Measurements from ENCODE around the gene PCYT2.
A peak's percentile ranks its signal among the peaks of the same experiment; 100 is the strongest.
"Not testable (repeated sequence)": the region's sequence is repeated elsewhere in the genome, so short reads cannot be mapped to it uniquely, and the experiment has no call there.

PCYT2 gene

DNA sequence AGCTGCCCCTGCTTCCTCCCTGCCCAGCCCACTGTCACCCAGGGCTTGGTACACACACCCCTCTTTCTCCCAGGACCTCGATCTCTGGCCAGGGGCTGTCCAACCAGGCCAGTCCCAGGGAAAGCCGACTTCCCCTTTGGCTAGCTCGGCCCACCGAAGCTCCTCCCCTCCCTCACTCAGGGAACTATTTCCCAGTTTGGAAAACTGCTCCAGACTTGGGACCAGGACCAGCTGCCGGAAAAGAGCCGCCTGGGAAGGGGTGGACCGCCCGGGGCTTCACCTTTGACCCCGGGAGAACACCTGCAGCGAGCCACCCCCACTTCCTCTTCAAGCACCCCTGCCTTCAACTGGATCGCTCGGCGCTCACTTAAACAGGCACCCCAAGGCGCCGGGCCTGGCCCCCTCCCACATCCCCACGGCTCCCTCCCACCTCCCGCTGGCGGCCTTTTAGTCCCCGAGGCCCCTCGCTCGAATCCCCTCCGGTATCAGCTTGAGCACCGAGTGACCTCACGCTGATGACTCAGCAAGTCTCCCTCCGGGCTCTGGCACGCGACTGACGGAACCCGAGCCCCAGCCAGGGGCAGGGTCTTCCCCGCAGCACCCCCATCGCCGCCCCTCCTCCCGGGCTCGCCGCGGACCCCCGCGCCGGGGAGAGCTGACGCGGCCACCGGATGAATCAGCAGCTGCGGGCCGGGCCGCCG, 15.4 kb upstream of the PCYT2 start:
- no peak for DNase-seq

DNA sequence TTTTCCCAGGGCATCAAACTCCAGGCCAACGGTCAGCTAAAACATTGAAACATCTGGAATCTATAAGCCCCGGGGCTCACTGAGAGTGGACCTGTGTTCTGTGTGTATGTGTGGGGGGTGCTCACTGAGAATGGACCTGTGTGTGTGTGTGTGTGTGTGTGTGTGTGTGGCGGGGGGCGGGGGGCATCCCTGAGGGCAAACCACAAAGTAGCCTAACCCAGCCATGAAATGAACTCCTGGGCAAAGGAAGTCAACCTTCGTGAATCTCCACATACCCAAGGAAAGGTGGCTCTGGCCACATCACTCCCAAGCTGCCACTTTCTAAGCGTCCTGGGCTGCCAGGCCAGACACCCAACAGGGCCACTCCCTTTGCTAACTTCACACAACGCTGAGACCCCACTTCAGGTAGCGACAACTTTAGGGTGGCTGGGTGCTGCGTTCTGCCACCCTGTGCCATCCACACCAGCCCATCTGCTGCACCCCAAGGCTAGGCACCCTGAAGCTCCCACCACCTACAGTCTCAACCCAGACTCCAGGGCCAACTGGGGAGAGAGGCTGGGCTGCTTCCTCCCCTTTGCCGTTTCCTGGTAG, 14.8 kb upstream of the PCYT2 start:
- DNase-seq, result no peak

DNA sequence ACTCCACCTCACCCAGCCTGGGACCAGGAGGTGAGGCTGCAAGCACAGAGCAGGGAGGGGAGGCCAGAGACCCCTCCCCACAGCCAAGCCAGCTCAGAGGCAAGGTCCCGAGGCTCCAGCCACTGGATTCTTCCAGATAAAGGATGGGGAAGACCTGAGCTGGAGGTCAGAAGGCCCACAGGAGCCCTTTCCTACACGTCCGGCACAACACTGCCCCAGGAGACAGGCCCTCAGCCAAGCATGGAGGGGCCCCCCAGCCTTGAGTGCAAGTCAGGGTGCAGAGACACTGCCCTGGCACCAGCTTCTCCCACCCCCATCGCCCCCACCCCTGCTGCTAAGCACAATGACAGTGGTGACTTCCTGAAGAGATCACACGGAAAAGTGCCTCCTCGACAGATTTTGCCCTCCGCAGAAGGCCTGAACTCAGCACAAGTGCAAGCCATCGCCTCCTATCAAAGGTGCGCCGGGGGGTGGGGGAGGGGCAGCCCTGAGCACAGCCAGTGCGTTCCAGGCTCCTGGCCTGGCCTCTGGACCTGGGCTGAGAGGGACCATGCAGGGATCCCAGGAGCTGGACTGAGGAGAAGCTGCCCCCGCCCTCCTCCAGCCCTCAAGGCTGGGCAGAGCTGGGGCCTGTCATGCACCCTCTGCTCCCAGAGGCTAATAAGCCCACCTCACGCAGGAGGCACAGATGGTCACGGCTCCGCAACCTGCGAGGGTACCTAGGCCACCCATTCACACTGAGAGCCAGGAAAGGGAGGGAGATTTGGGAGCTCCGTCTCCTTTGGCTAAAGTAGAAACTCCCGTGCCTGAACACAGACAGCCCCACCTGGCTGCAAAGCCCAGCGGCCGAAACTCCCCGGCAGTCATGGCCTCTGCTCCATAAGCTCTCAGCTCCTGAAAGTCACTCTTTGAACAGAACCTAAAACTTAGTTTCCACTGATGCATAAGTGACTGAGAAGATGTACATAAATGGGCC, 13.6 kb upstream of the PCYT2 start:
- DNase-seq, result no peak

DNA sequence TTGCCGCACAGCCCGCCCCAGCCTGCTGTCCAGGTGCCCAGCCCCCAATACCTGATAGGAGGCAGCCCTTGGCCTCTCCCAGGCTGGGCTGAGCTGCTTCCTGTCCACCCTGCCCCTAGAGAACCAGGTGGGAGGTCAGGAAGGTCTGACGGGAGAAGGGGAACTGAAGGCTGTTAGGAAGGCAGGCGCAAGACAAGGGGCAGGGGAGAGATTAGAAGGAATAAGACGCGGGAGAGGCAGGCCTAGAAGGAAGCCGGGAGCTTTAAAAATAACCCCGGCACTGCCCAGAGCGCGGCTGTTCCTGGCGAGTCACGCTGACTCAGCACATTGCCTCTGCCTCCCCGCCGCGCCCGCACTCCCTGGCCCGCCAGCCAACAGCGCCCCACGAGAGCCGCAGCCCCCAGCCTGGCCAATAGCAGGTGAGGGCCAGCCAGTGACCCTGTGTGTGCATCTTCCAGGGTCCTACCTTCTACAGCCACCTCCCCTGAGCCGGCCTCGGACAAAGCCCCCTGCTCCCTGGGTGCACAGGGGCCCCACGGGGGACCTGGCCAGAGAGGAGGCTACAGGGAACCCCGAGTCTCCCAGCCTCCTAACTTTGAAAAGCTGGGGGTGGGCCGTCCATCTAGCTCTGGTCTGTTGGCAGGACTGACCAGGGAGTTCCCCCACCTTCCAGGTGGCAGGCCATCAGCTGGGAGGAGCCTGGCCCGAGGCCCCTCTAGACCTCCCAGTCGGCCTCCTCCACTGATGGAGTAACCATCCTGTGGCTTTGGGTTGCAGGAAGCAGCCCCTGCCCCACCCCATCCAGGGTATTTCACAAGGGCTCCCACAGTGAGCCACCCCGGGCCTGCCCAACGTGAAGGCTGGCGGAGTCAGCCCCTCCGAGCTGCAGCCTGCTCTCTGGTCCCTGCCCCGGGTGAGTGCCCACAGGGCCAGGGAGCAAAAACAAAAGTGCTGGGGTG, 12.4 kb upstream of the PCYT2 start:
- no peak for DNase-seq

DNA sequence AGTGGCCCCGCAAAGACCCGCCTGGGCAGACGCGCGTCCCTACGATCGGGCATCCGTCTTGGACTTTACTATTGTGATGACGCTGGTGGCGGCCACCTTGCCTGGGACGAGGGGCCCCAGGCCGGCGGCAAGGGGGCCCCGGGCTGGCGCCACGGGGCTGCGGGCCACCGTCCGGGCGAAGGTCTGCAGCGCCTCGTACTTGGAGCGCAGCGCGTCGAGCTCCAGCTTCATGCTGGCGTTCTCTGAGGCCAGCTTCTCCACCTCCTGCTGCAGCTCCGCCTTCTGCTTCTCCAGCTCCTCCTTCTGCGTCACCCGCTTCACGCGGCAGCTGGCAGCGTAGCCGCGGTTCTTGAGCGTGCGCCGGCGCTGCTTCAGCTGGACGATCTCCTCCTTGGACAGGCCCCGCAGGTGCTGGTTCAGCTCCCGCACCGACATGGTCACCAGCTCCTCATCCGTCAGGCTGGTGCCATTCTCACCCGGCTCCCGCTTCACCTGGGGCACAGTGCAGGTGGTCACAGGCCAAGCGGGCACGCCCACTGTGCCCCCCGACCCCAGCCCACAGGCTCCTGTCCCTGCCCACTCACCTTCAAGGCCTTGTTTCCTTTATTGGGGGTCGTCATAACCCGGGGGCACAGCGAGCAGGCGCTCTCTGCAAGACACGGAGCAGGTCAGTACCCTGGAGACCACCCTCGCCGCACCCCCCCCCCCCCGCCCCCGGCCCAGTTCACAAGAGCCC, 11.5 kb upstream of the PCYT2 start:
- no peak for DNase-seq

DNA sequence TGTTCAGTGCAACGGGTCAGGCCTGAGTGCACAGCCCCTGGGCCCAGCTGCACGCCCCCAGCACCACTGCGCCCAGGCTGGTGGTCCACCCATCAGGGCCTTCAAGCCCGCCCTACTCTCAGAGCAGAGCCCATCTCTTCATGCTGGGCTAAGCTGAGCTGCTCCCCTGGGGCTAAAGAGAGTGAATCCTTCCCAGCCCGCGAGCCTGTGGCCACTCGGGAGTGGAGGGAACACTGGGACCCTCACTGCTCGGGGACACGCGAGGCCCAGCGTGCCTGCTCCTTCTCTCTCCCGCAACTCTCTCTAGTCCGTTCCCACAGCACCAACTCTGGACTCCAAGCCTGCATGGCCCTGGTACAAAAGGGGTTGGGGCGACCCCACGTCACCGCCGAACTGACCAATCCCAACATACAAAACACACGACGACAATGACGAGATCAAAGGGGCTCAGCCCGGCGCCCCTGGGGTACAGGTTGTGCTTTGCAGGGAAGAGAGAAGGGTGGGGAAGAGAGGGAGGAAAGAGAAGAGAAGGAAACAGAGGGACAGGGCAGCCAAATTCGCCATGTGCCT, 10.9 kb upstream of the PCYT2 start:
- DNase-seq, result no peak

DNA sequence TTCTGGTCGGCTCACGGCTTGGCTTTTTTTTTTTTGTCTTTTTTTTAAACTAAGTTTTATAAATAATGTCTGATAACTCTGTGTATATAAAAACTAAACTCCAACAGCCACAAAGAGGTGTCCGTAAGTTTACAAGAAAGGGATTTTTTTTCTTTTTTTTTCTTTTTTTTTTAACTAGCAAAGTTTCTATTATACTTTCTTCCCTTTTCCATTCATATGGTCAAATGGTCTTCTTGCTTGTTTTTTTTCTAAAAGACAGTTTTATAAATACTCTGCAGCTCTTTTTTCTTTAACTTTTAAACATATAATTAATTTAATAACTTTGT, 10.3 kb upstream of the PCYT2 start:
- no peak for DNase-seq

DNA sequence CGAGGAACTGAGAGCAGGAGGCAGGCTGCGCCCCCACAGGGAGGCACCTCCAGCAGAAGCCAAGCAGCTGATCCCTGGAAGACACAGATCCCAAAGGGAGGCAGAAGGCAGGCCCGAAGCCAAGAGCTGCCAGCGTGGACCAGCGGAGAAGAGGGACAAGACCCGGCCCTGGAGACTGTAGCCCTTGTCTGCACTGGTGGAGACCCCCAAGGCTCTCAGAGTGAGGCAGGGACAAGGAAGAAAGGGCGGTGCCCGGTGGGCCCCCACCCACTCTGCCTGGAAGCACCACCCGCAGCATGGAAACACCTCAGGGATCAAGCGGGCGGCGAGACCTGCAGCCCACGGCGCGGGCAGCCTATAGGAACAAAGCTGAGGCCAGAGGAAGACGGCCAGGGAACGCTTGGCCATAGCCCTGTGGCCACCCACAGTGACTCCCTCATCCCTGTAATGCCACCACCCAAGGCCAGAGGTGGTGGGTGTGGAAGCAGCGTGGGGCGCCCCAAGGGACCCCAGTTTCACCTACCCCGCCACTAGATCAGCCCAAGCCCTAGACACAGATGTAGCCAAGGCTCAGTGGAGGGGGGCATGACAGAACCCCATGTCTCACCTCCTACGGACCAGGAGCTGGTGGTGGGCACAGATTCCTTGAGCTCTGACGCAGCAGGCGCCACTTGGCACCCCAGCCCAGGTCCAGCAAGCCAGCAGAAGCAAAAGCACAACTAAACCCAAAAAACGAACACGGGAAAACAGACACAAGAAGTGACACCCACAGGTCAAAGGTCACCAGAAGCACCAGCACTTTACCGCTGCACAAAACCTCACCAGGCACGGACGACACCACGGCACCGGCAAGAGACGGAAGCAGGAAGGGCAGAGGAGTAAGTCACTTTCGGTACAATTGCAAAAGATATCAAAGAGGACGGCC, 9.7 kb upstream of the PCYT2 start:
- no peak for DNase-seq

DNA sequence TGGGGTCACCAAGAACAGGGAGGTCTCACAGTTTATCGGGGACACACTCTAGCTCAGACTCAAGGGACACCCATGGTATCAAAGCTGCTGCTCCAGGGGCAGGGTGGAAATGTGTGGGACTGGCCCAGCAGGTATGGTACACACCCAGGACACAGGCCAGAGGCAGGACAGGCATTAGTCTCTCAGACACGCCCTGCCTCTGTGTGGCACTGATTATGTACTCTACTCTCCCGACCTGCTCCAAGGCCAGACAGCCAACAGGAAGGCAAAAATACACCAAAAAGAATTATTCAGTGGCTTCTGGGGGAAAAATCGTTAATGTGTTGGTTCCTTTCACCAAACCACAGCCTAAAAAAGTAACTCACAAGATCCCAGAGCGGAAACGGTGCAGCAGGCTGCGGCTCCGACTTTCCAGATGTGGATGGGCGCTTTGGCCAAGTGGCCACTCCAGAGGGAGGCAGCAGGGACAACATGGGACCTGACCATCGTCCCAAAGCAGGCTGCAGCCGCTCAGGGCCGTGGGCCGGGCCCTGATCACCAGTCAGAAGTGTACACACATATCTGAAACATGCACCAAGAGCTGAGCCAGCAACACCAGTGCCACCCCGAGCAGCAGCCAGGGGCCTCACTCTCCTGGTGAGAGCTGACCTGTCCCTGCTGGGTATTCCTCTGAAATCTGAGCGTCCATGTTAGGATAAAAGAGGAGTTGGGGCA, 7.8 kb upstream of the PCYT2 start:
- no peak for DNase-seq

DNA sequence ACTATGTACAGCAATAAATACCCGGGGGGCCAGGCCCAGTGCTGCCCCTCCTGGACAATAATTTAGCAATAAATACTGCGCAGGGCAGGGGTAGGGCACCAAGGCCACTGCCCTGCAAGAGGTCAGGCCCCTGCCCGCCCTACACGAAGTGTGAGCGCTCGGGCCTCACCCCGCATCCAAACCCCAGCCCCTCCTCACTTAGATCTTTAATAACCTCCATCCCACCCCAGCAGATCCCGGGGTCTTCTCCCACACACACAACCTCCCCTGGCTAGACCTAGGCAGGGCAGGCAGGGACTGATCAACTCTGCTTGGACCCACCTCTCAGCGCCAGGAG, 7.1 kb upstream of the PCYT2 start:
- not testable (repeated sequence) for DNase-seq

DNA sequence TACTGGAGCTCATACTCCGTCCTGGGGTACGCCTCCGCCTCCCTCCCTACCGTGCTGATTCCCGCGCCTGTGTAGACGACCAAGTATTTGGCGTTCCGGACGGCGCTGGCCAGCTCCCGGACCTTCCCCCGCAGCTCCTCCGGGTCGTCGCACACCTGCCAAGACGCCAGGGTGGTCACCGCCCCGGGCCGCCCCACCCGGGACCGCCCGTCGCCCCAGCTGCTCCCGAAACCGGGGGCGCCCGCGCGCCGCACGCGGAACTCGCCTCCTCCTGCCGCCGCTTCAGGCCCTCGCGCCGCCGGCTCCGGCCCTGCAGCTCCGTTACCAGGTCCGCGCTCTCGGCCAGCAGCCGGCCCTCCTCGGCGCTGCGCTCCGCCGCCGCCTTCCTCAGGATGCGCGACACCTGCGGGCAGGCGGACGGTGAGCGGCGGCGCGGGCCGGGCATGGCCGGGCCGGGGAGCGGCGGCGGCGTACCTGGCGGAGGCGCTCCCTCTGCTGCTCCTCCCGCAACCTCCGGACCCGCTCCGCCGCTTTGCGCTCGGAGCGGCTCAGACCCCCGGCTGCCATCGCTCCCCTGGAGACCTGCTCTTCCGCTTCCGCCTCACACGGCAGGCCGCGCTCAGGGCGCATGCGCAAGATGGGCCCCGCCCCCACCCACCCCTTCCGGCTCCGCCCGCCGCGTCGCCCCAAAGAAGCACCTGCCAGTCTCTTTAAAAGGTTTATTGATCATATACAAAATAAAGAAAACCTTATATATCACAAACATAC, 6.5 kb upstream of the PCYT2 start, which contains the start of gene SIRT7:
TSS of gene SIRT7 (minus strand) at position 612 of the 768 bp plus-strand sequence. CDS start at position 567, 45 bp downstream.
- peak; percentile 12 for DNase-seq

DNA sequence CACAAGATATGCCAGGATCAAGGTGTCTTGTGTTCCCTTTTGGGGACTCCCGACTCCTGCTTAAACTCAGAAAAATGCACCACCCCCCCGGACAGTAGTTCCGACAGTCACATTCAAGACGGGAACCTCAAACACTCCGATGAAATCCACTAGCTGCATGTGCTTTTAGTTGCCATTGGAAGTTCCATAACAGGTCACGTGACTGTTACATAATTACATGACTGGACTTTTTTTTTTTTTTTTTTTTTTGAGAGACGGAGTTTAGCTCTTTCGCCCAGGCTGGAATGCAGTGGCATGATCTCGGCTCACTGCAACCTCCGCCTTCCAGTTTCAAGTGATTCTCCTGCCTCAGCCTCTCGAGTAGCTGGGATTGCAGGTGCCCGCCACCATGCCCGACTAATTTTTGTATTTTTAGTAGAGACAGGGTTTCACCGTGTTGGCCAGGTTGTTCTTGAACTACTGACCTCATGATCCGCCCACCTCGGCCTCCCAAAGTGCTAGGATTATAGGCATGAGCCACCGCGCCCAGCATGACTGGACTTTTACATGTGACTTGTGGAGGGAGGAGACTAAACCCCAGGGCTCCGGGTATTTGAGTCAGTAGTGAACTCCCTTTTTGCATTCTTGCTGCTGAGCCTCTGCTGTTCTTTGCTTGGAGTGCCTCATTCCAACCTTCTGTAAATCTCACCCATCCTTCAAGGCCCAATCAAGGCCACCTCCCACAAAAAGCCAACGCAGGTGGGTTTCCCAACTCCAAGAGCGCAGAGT, 5.2 kb upstream of the PCYT2 start:
- no peak for DNase-seq

DNA sequence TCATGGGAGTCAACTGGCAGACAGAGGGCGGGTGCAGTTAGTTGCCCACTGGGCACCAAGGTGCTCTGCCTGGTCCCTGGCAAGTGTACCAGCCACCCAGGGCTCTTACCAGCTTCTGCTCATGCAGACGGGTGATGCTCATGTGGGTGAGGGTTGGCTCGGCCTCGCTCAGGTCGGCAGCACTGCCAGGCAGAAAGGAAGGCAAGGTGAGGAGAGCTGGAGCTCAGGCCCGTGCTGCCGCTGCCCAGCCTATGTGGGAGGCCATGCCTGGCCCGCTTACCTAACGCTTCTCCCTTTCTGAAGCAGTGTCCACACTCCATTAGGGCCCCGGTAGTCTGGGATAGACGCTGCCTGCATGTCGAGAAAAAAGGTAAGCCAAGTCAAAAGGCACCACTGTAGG, 4.1 kb upstream of the PCYT2 start:
- no peak for DNase-seq

DNA sequence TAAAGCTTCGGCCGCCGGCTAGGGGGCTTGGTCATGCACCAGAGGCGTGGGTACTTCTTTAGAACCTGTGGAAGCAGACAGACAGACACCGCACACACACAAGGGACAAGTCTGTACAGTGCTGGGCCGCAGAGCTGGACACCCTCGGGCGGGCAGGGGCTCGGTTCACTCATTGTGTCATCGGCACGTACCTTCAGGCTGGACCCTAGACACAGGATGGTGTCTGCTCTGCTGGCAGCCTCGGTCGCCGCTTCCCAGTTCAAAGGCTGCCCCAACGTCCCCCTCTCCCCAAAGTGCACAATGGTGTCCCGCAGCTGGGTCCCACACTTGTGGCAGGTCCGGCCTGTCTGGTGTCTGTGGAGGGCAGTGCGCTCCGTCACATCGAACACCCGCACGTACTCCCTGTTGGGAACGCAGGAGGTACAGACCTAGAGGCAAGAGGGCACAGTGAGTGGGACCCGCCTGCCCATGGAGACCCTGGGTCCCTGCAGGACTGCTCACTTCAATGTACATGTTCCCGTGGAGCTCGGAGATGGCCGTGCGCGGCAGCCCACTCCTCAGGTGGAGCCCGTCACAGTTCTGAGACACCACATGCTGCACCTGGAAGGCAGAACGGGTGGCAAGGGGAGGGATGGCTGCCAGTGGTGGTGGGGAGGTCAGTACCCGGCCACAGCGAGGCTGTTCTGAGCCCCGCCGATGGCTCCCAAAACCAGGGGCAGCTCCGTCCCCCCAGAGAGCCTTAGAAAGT, 3.1 kb upstream of the PCYT2 start:
- no peak for DNase-seq

DNA sequence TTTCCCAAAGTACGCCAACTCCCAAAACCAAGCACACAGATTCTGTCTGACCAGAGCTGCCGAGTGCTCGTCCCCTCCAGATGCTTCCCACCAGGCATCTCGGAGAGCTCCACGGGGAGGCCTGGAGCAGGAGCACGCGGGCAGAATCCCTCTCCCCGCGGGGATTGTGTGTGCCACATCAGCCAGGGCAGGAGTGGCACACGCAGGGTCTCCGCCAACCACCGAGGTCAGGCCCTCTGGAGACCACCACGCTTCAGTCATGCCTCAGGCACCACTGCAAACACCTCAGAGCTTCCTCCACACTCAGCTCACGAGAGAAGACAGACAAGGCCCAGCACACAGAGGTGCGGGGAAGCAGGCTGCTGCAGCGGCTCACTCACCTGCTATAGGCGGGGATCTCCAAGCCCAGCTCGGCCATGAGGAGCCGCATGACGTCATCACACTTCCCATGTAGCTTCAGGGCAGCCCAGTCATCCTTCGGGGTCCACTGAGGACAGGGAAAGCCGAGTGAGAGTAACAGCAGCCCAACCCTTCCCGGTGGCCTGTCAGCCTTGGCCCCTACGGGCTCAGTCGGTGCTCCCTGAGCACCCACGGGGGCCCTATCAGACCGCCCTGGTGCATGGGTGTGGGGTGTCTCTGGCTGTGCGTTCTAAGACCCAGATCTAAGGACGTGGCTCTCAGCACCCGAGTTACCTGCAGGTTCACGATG, 2.3 kb upstream of the PCYT2 start:
- DNase-seq, result no peak

DNA sequence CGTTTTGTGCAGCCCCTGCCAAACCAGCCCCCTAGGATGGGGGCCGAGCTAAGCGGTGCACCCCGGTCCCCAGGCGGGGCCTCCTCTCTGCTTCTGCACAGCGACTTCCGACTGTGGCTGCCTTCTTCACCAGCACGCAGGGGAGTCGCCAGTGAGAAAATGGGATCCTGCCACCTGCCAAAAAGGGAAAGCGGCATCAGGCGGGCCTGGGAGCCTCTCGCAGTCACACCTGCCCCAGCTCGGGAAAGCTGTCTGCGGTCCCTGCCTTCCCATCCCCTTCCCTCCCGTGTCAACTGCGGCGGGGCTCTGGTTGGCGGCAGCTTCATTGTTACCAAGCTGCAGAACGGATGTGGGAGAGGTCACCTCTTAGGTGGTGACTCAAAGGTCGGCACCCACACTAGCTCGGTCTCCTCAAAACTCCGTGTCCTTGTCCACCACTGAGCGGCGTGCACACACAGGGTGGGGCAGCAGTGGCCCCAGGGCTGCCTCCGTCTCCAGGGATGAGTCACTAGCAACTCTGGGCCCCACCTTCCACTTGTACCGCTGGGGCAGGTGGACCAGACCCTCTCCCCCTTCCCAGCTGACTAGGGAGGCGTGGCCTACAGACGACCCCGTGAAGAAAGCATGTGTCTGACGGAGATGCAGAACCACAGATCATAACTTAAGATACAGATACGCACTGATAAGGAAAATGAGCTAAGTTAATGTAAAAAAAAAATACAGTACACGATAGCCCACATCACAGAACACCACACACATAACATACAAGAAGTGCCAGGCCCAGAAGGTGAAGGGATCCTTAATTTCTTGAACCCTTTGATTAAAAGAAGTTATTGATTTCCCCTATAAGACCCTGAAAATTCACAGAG, 1.5 kb upstream of the PCYT2 start:
- no peak for DNase-seq
